Measurements from ENCODE around the gene TUBB1.
A peak's percentile ranks its signal among the peaks of the same experiment; 100 is the strongest.
"Not testable (repeated sequence)": the region's sequence is repeated elsewhere in the genome, so short reads cannot be mapped to it uniquely, and the experiment has no call there.

TUBB1 gene

GRCh38 chr20:59041487-59041886 lies 22.3 kb downstream of the TUBB1 start:
- H3K4me1 ChIP-seq (ENCODE audit: control insufficient read depth, low read depth, low read length); H2BK5ac ChIP-seq (ENCODE audit: low read length); H3K4me2 ChIP-seq (ENCODE audit: low read length); H3K27me3 ChIP-seq (ENCODE audit: insufficient read depth, low read length, poor library complexity); H2AK5ac ChIP-seq (ENCODE audit: low read length); H3K18ac ChIP-seq (ENCODE audit: low read length); H3K4me3 ChIP-seq (ENCODE audit: low read length); H3K23ac ChIP-seq (ENCODE audit: low read length); H4K5ac ChIP-seq (ENCODE audit: low read length); H3K27ac ChIP-seq (ENCODE audit: low read depth, low read length); H2BK120ac ChIP-seq (ENCODE audit: low read depth, low read length); DNase-seq; H3K9ac ChIP-seq (ENCODE audit: low read length); H3K4ac ChIP-seq (ENCODE audit: low read depth, low read length); H2BK15ac ChIP-seq (replicated peaks; ENCODE audit: low read depth); H3K79me1 ChIP-seq (ENCODE audit: low read length); H3K36me3 ChIP-seq (ENCODE audit: control insufficient read depth, insufficient read depth, low read length); H4K8ac ChIP-seq (ENCODE audit: low read depth, low read length); H3K56ac ChIP-seq (ENCODE audit: low read length): not testable (repeated sequence)
- peaks cover 23% of the 10 kb centered on the region for H3K79me2 ChIP-seq (ENCODE audit: control insufficient read depth, insufficient read depth, low read length)
- WGBS (ENCODE audit: extremely low coverage, insufficient coverage, low lambda C conversion rate) = no CpG with 5 or more reads among the region's 16 CpGs

- peak; percentile 27 for DNase-seq
These were observed 23.0 kb downstream of the TUBB1 start, which contains the start of gene PRELID3B for GRCh38 chr20:59042151-59042795. Gene PRELID3B (minus strand): TSS chr20:59042786. CDS start chr20:59042730, 56 bp downstream.

GRCh38 chr20:59042796-59043631 lies 23.8 kb downstream of the TUBB1 start:
- Histone ChIP-seq H3K9ac (ENCODE audit: low read length) (peak overlapping the region; percentile 87), H3K27ac (ENCODE audit: low read depth, low read length) (no peak overlapping the region), H3K79me1 (ENCODE audit: low read length) (peaks cover 6% of the 10 kb centered on the region), H2BK5ac (ENCODE audit: low read length) (no peak overlapping the region), H3K27me3 (ENCODE audit: insufficient read depth, low read length, poor library complexity) (no peaks in the 10 kb centered on the region), H3K18ac (ENCODE audit: low read length) (no peak overlapping the region), H2AK5ac (ENCODE audit: low read length) (no peak overlapping the region), H4K5ac (ENCODE audit: low read length) (no peak overlapping the region), H3K4me2 (ENCODE audit: low read length) (peak overlapping the region; percentile 54), H3K4me3 (ENCODE audit: low read length) (no peak overlapping the region), H2BK15ac (replicated peaks; ENCODE audit: low read depth) (no peak overlapping the region), H4K8ac (ENCODE audit: low read depth, low read length) (peak overlapping the region; percentile 17), H3K4me1 (ENCODE audit: control insufficient read depth, low read depth, low read length) (peaks cover 5% of the 10 kb centered on the region), H3K56ac (ENCODE audit: low read length) (peak overlapping the region; percentile 91), H3K79me2 (ENCODE audit: control insufficient read depth, insufficient read depth, low read length) (peaks cover 21% of the 10 kb centered on the region), H3K36me3 (ENCODE audit: control insufficient read depth, insufficient read depth, low read length) (no peaks in the 10 kb centered on the region), H3K23ac (ENCODE audit: low read length) (no peak overlapping the region), H2BK120ac (ENCODE audit: low read depth, low read length) (no peak overlapping the region), H3K4ac (ENCODE audit: low read depth, low read length) (no peak overlapping the region)
- no CpG with 5 or more reads among the region's 66 CpGs for WGBS (ENCODE audit: extremely low coverage, insufficient coverage, low lambda C conversion rate)
- peak; percentile 92 for DNase-seq

More at GRCh38 chr20:59042151-59042795, 23.0 kb downstream of the TUBB1 start, which contains the start of gene PRELID3B:
- Histone ChIP-seq H3K27me3 (ENCODE audit: insufficient read depth, low read length, poor library complexity) (no peaks in the 10 kb centered on the region), H4K8ac (ENCODE audit: low read depth, low read length) (peak within 1 kb of the TSS; percentile 17), H3K79me1 (ENCODE audit: low read length) (peaks cover 6% of the 10 kb centered on the region), H3K4me2 (ENCODE audit: low read length) (peak within 1 kb of the TSS; percentile 68), H3K36me3 (ENCODE audit: control insufficient read depth, insufficient read depth, low read length) (peaks cover 1% of the 10 kb centered on the region), H3K18ac (ENCODE audit: low read length) (peak within 1 kb of the TSS; percentile 33), H3K79me2 (ENCODE audit: control insufficient read depth, insufficient read depth, low read length) (peaks cover 23% of the 10 kb centered on the region), H3K23ac (ENCODE audit: low read length) (peak within 1 kb of the TSS; percentile 37), H3K9ac (ENCODE audit: low read length) (peak within 1 kb of the TSS; percentile 87), H2BK120ac (ENCODE audit: low read depth, low read length) (no peak within 1 kb of the TSS), H3K27ac (ENCODE audit: low read depth, low read length) (no peak within 1 kb of the TSS), H3K4me1 (ENCODE audit: control insufficient read depth, low read depth, low read length) (peaks cover 5% of the 10 kb centered on the region), H2BK5ac (ENCODE audit: low read length) (no peak within 1 kb of the TSS), H3K4ac (ENCODE audit: low read depth, low read length) (peak within 1 kb of the TSS; percentile 87), H4K5ac (ENCODE audit: low read length) (no peak within 1 kb of the TSS), H3K56ac (ENCODE audit: low read length) (peak within 1 kb of the TSS; percentile 91), H2AK5ac (ENCODE audit: low read length) (no peak within 1 kb of the TSS), H3K4me3 (ENCODE audit: low read length) (peak within 1 kb of the TSS; percentile 73), H2BK15ac (replicated peaks; ENCODE audit: low read depth) (no peak within 1 kb of the TSS)
- WGBS (ENCODE audit: extremely low coverage, insufficient coverage, low lambda C conversion rate) = no CpG with 5 or more reads among the region's 50 CpGs

GRCh38 chr20:59043698-59044097 lies 24.5 kb downstream of the TUBB1 start:
- no peak overlapping the region for H3K4me3 ChIP-seq (ENCODE audit: low read length)

GRCh38 chr20:59044295-59044694 lies 25.1 kb downstream of the TUBB1 start:
- WGBS (ENCODE audit: extremely low coverage, insufficient coverage, low lambda C conversion rate) = no CpG with 5 or more reads among the region's 3 CpGs
- H3K9ac ChIP-seq (ENCODE audit: low read length) = no peak overlapping the region
- no peak overlapping the region for H3K4ac ChIP-seq (ENCODE audit: low read depth, low read length)
- peaks cover 6% of the 10 kb centered on the region for H3K79me1 ChIP-seq (ENCODE audit: low read length)
- no peak overlapping the region for H3K23ac ChIP-seq (ENCODE audit: low read length)
- no peak overlapping the region for H3K56ac ChIP-seq (ENCODE audit: low read length)
- no peak overlapping the region for H3K18ac ChIP-seq (ENCODE audit: low read length)
- no peak overlapping the region for H4K8ac ChIP-seq (ENCODE audit: low read depth, low read length)
- H3K4me1 ChIP-seq (ENCODE audit: control insufficient read depth, low read depth, low read length) = peaks cover 5% of the 10 kb centered on the region
- no peak overlapping the region for H2AK5ac ChIP-seq (ENCODE audit: low read length)
- H3K27ac ChIP-seq (ENCODE audit: low read depth, low read length) = no peak overlapping the region
- H3K27me3 ChIP-seq (ENCODE audit: insufficient read depth, low read length, poor library complexity) = no peaks in the 10 kb centered on the region
- H3K4me2 ChIP-seq (ENCODE audit: low read length) = no peak overlapping the region
- no peak overlapping the region for H2BK120ac ChIP-seq (ENCODE audit: low read depth, low read length)
- H3K36me3 ChIP-seq (ENCODE audit: control insufficient read depth, insufficient read depth, low read length) = no peaks in the 10 kb centered on the region
- no peak overlapping the region for H2BK5ac ChIP-seq (ENCODE audit: low read length)
- no peak for DNase-seq
- H2BK15ac ChIP-seq (replicated peaks; ENCODE audit: low read depth) = no peak overlapping the region
- no peak overlapping the region for H4K5ac ChIP-seq (ENCODE audit: low read length)
- H3K79me2 ChIP-seq (ENCODE audit: control insufficient read depth, insufficient read depth, low read length) = peaks cover 20% of the 10 kb centered on the region
- H3K4me3 ChIP-seq (ENCODE audit: low read length) = no peak overlapping the region

More at GRCh38 chr20:59043698-59044097, 24.5 kb downstream of the TUBB1 start:
- Histone ChIP-seq H2BK120ac (ENCODE audit: low read depth, low read length) (no peak overlapping the region), H3K36me3 (ENCODE audit: control insufficient read depth, insufficient read depth, low read length) (no peaks in the 10 kb centered on the region), H3K27ac (ENCODE audit: low read depth, low read length) (no peak overlapping the region), H3K79me2 (ENCODE audit: control insufficient read depth, insufficient read depth, low read length) (peaks cover 20% of the 10 kb centered on the region), H3K4ac (ENCODE audit: low read depth, low read length) (no peak overlapping the region), H3K79me1 (ENCODE audit: low read length) (peaks cover 6% of the 10 kb centered on the region), H3K56ac (ENCODE audit: low read length) (no peak overlapping the region), H3K27me3 (ENCODE audit: insufficient read depth, low read length, poor library complexity) (no peaks in the 10 kb centered on the region), H2BK5ac (ENCODE audit: low read length) (no peak overlapping the region), H3K18ac (ENCODE audit: low read length) (no peak overlapping the region), H2AK5ac (ENCODE audit: low read length) (no peak overlapping the region), H2BK15ac (replicated peaks; ENCODE audit: low read depth) (no peak overlapping the region), H3K4me2 (ENCODE audit: low read length) (no peak overlapping the region), H3K4me1 (ENCODE audit: control insufficient read depth, low read depth, low read length) (peaks cover 5% of the 10 kb centered on the region), H4K8ac (ENCODE audit: low read depth, low read length) (no peak overlapping the region), H4K5ac (ENCODE audit: low read length) (no peak overlapping the region), H3K9ac (ENCODE audit: low read length) (no peak overlapping the region), H3K23ac (ENCODE audit: low read length) (no peak overlapping the region)
- no CpG with 5 or more reads among the region's 3 CpGs for WGBS (ENCODE audit: extremely low coverage, insufficient coverage, low lambda C conversion rate)
- DNase-seq = no peak
